Measurements from ENCODE around the gene C1QTNF12.

The C1QTNF12 gene, protein sequence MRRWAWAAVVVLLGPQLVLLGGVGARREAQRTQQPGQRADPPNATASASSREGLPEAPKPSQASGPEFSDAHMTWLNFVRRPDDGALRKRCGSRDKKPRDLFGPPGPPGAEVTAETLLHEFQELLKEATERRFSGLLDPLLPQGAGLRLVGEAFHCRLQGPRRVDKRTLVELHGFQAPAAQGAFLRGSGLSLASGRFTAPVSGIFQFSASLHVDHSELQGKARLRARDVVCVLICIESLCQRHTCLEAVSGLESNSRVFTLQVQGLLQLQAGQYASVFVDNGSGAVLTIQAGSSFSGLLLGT

DNA sequence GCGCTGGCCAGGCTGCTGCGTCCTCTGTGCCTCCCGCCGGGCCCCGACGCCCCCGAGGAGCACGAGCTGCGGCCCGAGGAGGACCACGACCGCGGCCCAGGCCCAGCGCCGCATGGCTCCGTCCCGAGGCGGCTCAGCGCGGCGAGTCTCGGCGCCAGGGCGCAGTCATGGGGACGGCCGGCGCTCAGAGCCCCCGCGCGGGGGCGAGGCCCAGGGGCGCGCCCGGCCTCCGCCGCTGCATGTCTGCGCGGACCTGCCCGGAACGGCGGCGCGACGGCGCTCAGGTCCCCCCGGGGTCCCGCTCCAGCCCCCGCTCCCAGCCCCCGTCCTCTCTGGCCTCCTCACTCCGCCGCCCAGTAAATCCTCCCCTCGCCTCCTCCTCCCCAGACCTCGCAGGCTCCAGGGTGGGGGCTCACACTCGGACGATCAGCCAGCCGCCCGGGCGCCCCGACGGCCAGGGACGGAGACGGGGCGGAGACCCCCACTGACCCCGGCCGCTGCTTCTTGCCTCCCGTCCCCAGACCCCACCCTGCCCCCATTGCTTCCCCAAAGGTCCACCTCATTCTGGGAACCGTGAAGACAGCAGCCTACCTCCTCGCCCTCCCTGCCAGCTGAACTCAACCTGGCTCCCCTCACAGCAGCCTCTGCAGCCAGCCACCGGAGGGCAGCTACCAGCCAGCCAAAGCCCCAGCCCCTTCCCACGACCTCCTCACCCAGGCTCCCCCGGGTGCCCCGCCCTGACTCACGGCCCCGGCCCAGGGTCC lies at the start of gene C1QTNF12:
Gene C1QTNF12, minus strand, starts transcription at position 146 of the 764 bp plus-strand sequence. Its CDS starts 32 bp downstream, at position 114.
- DNase-seq, result no peak

DNA sequence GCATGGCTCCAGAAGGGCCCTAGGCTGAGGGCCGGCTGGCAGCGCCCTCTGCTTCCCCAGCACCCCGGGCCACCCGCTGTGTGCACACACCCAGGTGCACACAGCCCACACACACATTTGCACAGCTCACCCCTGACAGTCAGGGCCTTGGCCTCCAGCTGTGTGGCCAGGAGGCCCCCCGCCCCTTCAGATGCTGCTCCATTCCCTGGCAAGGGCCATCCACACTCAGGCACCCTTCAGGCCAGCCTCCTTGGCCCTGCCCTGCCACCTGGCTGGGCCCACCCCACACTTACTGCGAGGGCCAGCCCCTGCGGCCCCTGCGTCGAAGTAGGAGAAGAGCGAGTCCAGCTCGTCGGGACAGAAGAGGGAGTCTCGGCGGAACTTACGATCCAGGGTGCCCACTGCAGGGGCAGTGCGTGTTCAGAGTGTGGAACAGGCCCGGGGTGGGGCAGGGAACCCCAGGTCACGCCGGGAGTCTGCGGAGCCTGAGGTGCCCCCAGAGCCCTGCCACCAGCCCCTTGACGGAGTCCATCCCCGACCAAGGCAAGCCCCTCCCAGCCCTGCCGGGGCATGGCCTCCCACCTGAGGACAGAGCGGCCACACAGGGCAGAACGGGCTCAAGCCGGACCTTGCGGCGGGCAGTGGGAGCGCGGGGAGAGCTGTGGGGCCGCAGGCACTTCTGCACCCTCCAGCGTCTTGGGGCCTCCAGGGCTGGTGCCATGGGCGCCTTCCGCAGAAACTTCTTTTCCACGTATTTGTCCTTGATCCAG lies 48.8 kb upstream of the C1QTNF12 start:
- no peak for DNase-seq

DNA sequence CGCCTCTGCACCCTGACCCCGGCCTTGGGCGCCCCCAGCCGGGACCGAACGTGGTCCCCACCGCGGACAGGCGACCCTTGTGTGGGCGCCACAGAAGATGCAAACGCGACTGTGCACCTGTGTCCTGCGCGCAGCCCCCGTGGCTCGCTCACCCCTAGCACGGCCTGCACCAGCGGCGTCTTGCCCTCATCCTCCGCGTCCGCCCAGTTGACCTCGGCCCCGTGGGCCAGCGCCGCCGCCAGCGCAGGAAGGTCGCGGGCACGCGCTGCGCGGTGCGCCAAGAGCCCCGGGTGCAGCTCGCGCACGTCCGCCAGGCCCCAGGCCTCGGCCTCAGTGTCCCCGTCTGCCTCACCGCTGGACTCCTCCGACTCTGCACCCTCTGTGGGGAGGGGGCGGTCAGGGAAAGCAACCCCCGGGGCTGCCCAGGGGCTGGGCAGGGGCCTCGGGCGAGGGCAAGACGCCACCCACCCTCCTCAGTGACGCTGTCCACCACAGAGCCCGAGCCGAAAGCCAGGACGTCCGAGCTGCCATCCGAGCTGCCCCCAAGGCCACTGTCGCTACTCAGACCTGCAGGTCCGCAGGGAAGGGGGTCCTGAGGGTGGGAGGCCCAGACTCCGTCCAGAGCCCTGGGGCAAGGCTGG lies 47.8 kb upstream of the C1QTNF12 start:
- DNase-seq, result no peak

DNA sequence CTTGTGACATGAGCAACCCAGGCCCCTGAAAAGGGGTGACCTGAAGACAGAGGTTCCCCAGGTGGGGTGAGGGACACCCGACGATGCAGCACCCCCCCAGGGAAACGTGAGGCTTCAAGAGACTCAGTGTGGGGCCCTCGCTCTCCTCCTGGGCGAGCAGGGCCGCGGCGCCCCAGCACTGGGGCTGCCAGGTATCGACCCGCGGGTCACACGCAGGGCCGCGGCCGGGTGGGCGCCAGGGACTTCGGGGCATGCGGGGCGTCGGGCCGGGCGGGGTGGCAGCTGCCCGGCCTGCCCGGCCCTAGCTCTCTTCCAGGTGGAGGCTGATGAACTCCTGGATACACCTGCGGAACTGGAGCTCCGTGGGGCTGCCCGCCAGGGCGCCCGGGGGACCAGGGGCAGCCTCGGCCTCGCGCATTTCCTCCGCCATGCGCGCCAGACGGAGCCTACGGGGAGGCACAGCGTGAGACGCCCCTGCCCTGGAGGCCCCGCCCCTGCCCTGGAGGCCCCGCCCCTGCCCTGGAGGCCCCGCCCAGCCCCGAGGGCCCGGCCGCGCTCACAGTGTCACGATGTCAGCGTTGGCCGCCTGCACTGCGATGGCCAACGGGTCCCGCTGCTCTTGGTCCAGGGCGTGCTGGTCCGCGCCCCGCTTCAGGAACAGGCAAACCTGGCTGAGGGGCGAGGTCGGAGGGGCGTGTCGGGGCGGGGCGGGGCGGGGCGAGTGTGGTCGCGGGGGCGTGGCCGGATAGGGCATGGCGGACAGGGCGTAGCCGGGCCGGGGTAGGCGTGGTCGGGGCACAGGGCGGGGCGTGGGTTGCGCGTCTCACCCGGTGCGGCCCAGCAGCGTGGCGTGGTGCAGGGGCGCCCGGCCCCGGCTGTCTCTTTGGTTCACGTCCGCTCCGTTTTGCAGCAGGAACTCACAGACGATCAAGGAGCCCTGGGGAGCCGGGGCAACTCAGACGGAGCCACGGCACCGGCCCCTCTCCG lies 47.0 kb upstream of the C1QTNF12 start:
- DNase-seq, result no peak

DNA sequence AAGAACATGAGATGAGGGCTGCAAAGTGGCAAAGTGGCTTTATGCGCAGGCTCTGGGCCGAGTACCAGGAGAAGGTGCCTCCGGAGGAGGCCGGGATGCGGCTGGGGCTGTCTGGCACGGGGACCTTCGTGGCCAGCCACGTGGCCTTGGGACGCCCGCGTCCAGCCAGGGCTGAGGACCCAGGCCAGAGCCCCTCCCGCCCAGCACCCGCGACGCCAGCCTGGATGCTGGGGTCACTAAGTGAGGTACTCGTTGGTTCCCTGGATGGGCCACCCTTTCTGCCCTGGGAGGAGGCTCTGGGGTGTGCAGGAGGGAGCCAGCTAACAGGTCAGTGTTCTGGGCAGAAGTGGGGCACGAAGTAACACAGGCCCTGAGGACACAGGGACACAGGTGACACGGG lies 46.3 kb upstream of the C1QTNF12 start:
- DNase-seq, result no peak

DNA sequence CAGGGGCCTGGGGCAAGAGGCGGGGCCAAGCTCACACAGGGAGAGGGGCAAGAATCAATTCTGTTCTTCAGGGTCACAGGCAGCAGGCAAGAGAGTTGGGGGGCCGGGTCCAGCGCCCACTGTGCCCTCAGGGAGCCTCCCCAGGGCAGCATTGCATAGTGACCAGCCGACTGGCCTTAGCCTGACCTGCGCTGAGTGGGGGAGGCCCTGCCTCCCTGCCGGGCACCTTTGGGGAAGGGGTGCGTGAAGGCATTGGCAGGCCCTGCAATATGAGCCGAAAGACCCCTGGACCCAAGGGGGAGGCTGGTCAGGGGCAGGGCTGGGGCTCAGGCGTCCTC lies 45.9 kb upstream of the C1QTNF12 start:
- DNase-seq, result no peak

DNA sequence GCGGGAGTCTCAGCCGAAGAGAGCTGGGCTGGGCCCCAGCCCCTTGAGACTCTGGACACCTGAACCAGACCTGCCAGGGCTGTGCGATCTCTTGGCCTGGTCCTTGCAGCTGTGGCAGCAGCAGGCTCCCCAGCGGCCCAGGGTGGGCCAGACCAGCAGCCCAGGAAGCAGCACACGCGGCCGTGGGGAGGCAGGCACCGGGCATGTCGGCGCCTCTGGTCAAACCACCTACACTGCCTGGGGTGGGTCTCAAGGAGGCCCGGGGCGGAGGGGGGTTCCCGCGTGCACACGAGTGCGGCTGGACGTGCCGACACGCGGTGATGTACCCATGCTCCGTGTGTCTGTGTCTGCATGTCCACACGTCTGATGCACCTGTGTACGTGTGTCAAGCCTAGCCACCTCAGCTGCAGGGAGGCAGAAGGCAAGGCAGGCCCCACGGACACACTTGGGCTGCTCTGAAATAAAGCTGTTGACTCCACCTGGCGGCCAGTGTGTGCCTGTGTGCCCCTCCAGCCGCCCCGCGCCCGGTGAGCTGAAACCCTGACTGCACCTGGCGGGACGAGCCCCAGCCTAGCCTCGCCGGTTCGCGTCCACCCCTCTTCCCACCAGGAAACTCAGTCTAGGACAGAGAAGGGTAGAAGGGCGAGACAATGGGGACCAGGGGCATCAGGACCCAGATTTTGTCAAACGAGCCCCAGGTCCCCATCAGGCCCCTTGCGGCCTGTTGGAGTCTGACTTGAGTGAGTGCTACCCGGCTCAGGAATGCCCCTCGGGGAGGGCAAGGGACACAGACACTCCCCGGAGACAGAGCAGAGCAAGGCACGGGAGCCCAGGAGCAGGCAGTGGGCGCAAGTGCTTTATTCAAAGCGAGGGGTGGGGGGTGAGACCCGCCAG lies 45.3 kb upstream of the C1QTNF12 start:
- DNase-seq, result peak in 1 of 2 experiments; percentile 69

DNA sequence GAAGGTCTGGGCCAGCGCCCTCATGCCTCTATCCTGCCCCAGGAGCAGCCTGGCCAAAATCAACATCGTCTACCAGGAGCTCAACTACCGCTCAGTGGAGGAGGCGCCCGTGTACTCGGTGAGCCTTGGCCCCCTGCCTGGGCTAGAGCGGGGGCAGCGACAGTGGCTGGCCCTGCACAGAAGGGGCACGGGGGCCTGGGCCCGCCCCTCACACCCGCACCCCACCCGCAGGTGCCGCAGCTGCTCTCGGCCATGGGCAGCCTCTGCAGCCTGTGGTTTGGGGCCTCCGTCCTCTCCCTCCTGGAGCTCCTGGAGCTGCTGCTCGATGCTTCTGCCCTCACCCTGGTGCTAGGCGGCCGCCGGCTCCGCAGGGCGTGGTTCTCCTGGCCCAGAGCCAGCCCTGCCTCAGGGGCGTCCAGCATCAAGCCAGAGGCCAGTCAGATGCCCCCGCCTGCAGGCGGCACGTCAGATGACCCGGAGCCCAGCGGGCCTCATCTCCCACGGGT lies 44.6 kb upstream of the C1QTNF12 start:
- no peak for DNase-seq

DNA sequence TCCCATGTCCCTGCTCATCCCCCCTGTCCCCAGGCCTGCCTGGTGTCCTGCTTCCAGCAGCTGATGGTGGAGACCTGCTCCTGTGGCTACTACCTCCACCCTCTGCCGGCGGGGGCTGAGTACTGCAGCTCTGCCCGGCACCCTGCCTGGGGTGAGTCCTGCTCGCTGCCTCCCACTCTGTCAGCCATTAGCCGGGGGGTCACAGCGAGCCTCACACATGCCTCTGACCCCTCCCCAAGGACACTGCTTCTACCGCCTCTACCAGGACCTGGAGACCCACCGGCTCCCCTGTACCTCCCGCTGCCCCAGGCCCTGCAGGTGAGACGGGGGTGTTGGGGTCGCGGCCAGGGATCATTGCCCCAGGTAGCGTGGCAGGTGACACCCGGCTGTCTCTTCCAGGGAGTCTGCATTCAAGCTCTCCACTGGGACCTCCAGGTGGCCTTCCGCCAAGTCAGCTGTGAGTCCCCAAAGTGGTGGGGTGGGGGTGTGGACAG lies 43.8 kb upstream of the C1QTNF12 start:
- peak in 1 of 2 experiments; percentile 50 for DNase-seq

DNA sequence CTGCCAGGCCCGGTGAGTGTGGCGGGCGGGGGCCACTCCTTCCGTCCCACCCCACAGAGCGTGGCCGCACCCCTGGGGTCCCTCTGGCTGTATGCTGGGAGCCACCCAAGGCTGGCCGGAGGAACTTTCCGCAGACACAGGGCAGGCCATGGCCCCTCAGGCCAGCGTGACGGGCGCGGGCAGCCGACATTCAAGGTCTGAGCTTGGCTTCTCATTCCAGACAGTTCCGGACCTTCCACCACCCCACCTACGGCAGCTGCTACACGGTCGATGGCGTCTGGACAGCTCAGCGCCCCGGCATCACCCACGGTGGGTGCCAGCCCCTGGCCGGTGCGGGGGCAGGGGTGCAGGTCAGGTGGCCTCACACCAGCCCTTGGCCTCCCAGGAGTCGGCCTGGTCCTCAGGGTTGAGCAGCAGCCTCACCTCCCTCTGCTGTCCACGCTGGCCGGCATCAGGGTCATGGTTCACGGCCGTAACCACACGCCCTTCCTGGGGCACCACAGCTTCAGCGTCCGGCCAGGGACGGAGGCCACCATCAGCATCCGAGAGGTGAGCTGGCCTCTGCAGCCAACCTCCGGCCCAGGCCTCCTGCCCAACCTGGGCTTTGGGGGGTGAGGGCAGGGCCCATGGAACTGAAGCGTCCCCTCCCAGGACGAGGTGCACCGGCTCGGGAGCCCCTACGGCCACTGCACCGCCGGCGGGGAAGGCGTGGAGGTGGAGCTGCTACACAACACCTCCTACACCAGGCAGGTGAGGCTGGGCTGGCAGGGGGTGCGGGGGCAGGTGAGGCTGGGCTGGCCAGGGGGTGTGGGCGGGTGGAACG lies 41.0 kb upstream of the C1QTNF12 start:
- DNase-seq, result no peak

DNA sequence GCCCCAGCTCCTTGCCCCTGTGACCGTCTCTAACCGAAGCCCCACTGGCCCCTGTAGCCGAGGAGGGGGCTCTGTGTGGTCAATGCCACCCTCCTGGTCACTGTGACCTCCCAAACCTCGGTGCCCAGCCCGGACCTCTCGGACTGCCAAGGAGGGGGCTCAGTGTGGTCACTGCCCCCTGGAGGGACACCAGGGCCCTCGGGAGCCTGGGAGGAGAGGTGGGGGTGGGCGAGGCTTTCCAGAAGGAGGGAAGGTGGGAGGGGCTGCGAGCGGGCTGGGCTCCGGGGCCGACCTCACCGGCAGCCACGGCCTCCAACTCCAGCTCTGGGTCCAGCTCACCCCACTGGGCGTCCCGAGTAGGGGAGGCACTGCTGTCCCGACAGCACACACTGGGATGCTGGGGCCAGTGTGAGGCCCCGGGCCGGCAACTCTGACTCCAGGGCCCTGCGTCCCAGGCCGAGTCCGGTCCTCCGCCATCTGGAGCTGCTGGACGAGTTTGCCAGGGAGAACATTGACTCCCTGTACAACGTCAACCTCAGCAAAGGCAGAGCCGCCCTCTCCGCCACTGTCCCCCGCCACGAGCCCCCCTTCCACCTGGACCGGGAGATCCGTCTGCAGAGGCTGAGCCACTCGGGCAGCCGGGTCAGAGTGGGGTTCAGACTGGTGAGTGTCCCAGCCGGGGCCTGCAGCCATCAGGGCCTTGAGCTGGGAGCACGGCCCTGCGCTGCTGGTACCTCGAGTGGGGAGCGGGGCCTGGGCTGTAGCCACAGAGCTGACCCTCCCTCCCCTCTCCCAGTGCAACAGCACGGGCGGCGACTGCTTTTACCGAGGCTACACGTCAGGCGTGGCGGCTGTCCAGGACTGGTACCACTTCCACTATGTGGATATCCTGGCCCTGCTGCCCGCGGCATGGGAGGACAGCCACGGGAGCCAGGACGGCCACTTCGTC lies 40.1 kb upstream of the C1QTNF12 start:
- DNase-seq, result no peak

DNA sequence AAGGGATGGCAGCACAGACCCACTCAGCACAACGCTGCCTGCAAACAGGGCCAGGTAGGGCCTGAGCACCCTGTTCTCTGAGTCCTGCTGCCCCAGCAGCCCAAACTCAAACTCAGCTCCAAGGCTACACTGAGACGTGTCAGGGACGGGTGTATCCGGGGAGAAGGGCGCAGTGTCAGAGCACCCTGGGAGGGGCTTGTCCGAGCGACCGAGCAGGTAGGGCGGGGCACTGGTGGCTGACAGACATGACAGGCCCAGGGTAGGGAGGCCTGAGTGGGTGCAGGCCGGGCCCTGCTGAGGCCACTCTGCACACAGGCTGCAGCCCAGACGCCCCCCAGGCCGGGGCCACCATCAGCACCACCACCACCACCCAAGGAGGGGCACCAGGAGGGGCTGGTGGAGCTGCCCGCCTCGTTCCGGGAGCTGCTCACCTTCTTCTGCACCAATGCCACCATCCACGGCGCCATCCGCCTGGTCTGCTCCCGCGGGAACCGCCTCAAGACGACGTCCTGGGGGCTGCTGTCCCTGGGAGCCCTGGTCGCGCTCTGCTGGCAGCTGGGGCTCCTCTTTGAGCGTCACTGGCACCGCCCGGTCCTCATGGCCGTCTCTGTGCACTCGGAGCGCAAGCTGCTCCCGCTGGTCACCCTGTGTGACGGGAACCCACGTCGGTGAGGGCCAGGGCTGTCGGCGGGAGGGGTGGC lies 39.2 kb upstream of the C1QTNF12 start:
- peak in 1 of 2 experiments; percentile 28 for DNase-seq

DNA sequence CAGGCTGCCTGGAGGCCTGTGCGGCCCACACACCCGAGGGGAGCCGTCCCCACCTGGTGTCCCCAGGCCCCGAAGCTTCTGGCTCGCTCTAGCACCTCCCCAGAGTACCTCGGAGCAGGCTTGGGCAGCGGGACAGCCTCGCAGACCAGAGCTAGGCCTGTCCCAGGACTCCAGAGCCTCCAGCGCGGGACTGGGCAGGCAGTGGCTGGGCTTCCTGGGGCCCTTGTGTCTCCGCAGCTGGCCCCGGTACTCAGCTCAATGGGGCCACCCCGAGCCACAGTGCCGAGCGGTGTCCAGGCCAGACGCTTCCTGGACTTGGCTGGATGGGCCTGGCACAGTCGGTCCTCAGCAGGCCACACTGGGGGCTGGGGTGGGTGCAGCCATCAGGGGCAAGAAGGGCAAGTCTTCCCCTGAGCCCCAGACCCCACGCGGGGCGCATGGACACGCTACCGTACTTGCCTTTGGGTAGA lies 38.6 kb upstream of the C1QTNF12 start:
- DNase-seq, result no peak

DNA sequence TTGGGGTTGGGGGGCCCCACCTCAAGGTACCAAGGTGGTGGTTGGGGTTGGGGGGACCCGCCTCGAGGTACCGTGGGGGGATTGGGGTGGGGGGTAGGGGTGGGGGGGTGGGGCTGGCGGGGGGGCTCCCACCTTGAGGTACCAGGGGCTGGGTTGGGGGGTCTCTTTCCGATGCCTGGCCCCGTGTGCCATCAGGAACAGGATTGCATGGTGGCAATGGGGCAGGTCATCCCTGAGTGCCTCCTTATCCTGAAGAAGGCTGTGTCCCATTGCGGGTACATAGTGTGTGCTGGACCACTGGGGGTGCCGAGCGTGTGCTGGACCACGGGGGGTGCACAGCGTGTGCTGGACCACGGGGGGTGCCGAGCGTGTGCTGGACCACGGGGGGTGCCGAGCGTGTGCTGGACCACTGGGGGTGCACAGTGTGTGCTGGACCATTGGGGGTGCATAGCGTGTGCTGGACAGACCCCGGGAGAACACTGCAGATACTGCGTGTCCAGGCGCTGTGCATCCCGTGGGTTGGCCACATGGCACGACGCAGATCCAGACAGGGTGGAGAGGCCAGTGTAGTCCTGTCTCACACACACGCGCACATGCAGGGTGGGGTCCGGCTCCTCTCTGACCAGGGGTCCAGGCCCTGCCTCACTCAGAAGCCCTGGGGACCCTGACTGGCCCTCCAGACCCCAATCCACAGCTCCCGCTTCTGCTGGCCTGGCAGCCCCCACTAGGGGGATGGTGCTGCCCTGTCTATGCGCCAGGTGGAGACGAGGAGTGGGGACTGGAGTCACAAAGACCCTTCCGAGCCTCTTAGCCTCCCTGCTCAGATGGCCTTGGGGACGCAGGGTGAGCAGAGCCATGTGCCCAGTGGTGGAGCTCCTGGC lies 37.9 kb upstream of the C1QTNF12 start:
- DNase-seq, result no peak

DNA sequence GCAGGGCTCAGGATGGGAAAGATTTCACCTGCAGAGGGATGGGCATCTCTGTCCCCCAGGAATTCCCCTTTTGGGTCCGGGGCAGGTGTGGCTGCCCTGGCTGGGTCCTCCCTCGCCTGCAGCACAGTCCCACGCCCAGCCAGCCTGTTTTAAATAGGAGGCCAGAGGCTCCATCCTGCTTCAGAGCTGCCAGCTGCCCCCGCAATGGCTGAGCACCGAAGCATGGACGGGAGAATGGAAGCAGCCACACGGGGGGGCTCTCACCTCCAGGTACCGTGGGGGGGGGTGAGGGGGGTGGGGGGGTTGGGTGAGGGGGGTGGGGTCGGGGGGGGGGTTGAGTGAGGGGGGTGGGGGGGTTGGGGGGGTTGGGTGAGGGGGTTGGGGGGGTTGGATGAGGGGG lies 37.3 kb upstream of the C1QTNF12 start:
- DNase-seq, result no peak

DNA sequence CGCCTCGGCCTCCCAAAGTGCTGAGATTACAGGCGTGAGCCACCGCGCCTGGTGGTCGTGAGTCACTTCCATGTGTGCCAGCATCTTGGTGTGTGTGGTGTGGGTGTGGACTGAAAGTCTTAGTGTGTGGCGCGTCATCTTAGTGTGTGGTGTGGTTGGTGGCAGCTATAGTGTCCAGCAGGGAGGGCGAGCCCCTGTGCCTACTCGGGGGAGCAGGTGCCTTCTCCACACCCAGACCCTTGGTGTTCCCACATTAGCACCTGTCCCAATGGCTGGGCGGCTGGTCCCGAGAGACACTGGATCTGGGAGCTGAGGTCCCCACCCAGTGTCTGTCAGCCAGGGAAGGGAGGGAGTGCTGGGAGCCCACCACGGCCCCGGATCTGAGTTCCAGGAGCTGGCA lies 36.5 kb upstream of the C1QTNF12 start:
- no peak for DNase-seq

Measured in NCI-H524 (cell line).